ENCODE measurements around the gene ZNF468. TPM values are rescaled to one million over a fixed set of nuclear protein-coding genes. Genes with fewer than 3 reads are reported as not detected.

ZNF468 gene
- total RNA-seq (2014; rRNA removed; shearing (Covaris generic)): 18.0 and 20.5 TPM in 2 replicates

GRCh38 chr19:52857378-52858191, at the start of gene ZNF468:
TSS of gene ZNF468 (minus strand) at chr19:52857619. CDS start at chr19:52854272, 3,347 bp downstream.

GRCh38 chr19:52897138-52897935, 39.9 kb upstream of the ZNF468 start, which contains the start of gene ZNF320:
TSS of gene ZNF320 (minus strand) at chr19:52897635. CDS start at chr19:52890255, 7,380 bp downstream.

GRCh38 chr19:52821204-52821960, 36.0 kb downstream of the ZNF468 start, which contains the start of gene ZNF28:
TSS of gene ZNF28 (minus strand) at chr19:52821633. CDS start at chr19:52817958, 3,675 bp downstream.

Small RNA genes lying within 50 kb of the gene (small RNA-seq; reads per million reads assigned to genes)
- not detected for gene ZNF320

Other genes starting within 250 kb of the ZNF468 start
- gene ZNF83, start 219.3 kb downstream of the ZNF468 start, total RNA-seq (2014; rRNA removed; shearing (Covaris generic)): 29.2 and 33.8 TPM in 2 replicates
- 4.7 and 7.4 TPM in 2 replicates for gene ZNF611, start 122.6 kb downstream of the ZNF468 start, total RNA-seq (2014; rRNA removed; shearing (Covaris generic))
- 2.0 and 3.9 TPM in 2 replicates for gene ZNF600, start 70.8 kb downstream of the ZNF468 start, total RNA-seq (2014; rRNA removed; shearing (Covaris generic))
- gene ZNF28, start 36.0 kb downstream of the ZNF468 start, total RNA-seq (2014; rRNA removed; shearing (Covaris generic)): 9.6 and 10.2 TPM in 2 replicates
- gene ZNF320, start 40.0 kb upstream of the ZNF468 start, total RNA-seq (2014; rRNA removed; shearing (Covaris generic)): 19.3 and 20.1 TPM in 2 replicates
- gene ZNF888, start 65.8 kb upstream of the ZNF468 start, total RNA-seq (2014; rRNA removed; shearing (Covaris generic)): 2.7 and 4.0 TPM in 2 replicates
- gene ZNF816, start 105.3 kb upstream of the ZNF468 start, total RNA-seq (2014; rRNA removed; shearing (Covaris generic)): 3.6 and 7.1 TPM in 2 replicates
- not detected in 2 replicates for gene ERVV-1, start 156.3 kb upstream of the ZNF468 start, total RNA-seq (2014; rRNA removed; shearing (Covaris generic))
- gene ERVV-2, start 187.1 kb upstream of the ZNF468 start, total RNA-seq (2014; rRNA removed; shearing (Covaris generic)): not detected in 2 replicates
- 18.1 and 20.4 TPM in 2 replicates for gene ZNF160, start 245.8 kb upstream of the ZNF468 start, total RNA-seq (2014; rRNA removed; shearing (Covaris generic))